K562 (cell line): ENCODE results near the gene MAGI2. TPM values are rescaled to one million over a fixed set of nuclear protein-coding genes. Genes with fewer than 3 reads are reported as not detected.

Experiments
- ATAC-seq: fragments of 200-7000 bp; cut with Tn5 transposase; 3 replicates; pipeline ENCODE4 v1.9.1; 2020; ENCODE audit warnings: moderate library complexity
- BruUV-seq: library from RNA; stranded (reverse); fragments of 400-500 nt; replicated peaks from 2 replicates; lab custom pipeline; 2021; lab: Mats Ljungman, UMichigan
- CTCF ChIA-PET: fragments of 300-600 bp; formaldehyde crosslinking; extraction: SDS; loops from one replicate; lab custom pipeline; 2021; ENCODE audit warnings: low intra/inter-chr PET ratio; lab: Yijun Ruan, JAX
- POLR2A ChIA-PET: fragments of 300-600, 350-650 bp; sonication (Branson Sonifier 250); formaldehyde crosslinking; extraction: SDS; loops from one replicate; lab custom pipeline; 2021; ENCODE audit warnings: antibody characterized with exemption, inconsistent platforms; lab: Yijun Ruan, JAX
- DNase-seq, 4 experiments: peaks; one replicate each; pipeline versions ENCODE4 v3.0.0 to v3.0.0-alpha.2; 2011 to 2018; ENCODE audit warnings: low spot score in 3 of 4, mixed read lengths in 3 of 4; ENCODE audit errors: extremely low read depth in 1 of 4
- FAIRE-seq: peaks from 2 replicates; lab custom pipeline; 2011; peaks lifted over from hg19 to GRCh38; lab: Jason Lieb, UNC
- H2AFZ ChIP-seq: 2 replicates; pipeline ENCODE4 v1.6.0; 2011; ENCODE audit warnings: low read depth, low read length, control low read depth, inconsistent platforms
- H3K27ac ChIP-seq: fragments of 200-600 bp; 3 replicates; pipeline ENCODE4 v1.8.0; 2011; ENCODE audit warnings: low read depth, mild to moderate bottlenecking, control low read depth, inconsistent platforms, low read length, moderate library complexity, mixed read lengths; ENCODE audit errors: extremely low read depth
- H3K27me3 ChIP-seq, 2 experiments: fragments of 300-600 bp in 1 of 2; 2 replicates in 1 of 2; 3 replicates in 1 of 2; pipeline versions ENCODE4 v1.6.0 to v1.8.0; 2011; ENCODE audit warnings: inconsistent platforms in 2 of 2, low read length in 2 of 2, mild to moderate bottlenecking in 1 of 2, mixed read lengths in 1 of 2, moderate library complexity in 1 of 2; ENCODE audit not compliant: control insufficient read depth in 2 of 2, insufficient read depth in 2 of 2
- H3K36me3 ChIP-seq: fragments of 300-600 bp; 3 replicates; pipeline ENCODE4 v1.8.0; 2011; ENCODE audit warnings: mild to moderate bottlenecking, low read length, inconsistent platforms; ENCODE audit not compliant: control insufficient read depth, insufficient read depth
- H3K4me1 ChIP-seq, 2 experiments: fragments of 200-600 bp in 1 of 2; replicated peaks in 1 of 2; 2 replicates in 1 of 2; 3 replicates in 1 of 2; pipeline versions ENCODE4 v1.5.1 to v1.8.0; 2011; ENCODE audit warnings: inconsistent platforms in 2 of 2, low read length in 2 of 2, mild to moderate bottlenecking in 1 of 2, mixed read lengths in 1 of 2, moderate library complexity in 1 of 2; ENCODE audit not compliant: control insufficient read depth in 2 of 2, insufficient read depth in 2 of 2
- H3K4me2 ChIP-seq: 2 replicates; pipeline ENCODE4 v1.6.1; 2011; ENCODE audit warnings: low read length, control low read depth, inconsistent platforms, mixed read lengths; ENCODE audit not compliant: insufficient read depth
- H3K4me3 ChIP-seq: fragments of 200-600 bp; sonication (generic), shearing (Covaris generic); 2 replicates; pipeline ENCODE4 v1.5.1; 2016; ENCODE audit warnings: control low read depth, inconsistent platforms
- H3K79me2 ChIP-seq: fragments of 200-600 bp; 3 replicates; pipeline ENCODE4 v1.8.0; 2011; ENCODE audit warnings: low read length, inconsistent platforms; ENCODE audit not compliant: control insufficient read depth, insufficient read depth
- H3K9ac ChIP-seq, 2 experiments: 2 replicates each; pipeline versions ENCODE4 v1.6.0 to v1.6.1; 2011; ENCODE audit warnings: low read depth in 2 of 2, low read length in 2 of 2, control low read depth in 1 of 2, inconsistent platforms in 1 of 2, mild to moderate bottlenecking in 1 of 2, mixed read lengths in 1 of 2; ENCODE audit not compliant: insufficient read depth in 1 of 2
- H3K9me1 ChIP-seq: one replicate; pipeline ENCODE4 v1.6.0; 2011; ENCODE audit warnings: inconsistent platforms, mild to moderate bottlenecking, low read length, moderate library complexity; ENCODE audit not compliant: control insufficient read depth, insufficient read depth
- H3K9me3 ChIP-seq: replicated peaks from 2 replicates; pipeline ENCODE4 v1.5.1; 2011; ENCODE audit warnings: low read depth, low read length, inconsistent platforms; ENCODE audit not compliant: control insufficient read depth, insufficient read depth
- H4K20me1 ChIP-seq: replicated peaks from 2 replicates; pipeline ENCODE4 v1.6.1; 2011; ENCODE audit warnings: low read length, inconsistent platforms, mixed read lengths; ENCODE audit not compliant: control insufficient read depth, insufficient read depth
- BACH1 ChIP-seq: fragments of 200-800 bp; sonication (Bioruptor generic); IDR thresholded peaks from 2 replicates; pipeline ENCODE4 v1.6.1; 2016; ENCODE audit warnings: missing genetic modification characterization, missing compliant biosample characterization
- CBFA2T3 ChIP-seq: fragments of 450-650 bp; IDR thresholded peaks from 2 replicates; pipeline ENCODE4 v1.6.1; 2017
- DIDO1 ChIP-seq: fragments of 450-650 bp; IDR thresholded peaks from 2 replicates; pipeline ENCODE4 v1.6.1; 2016; ENCODE audit warnings: low read depth, missing biosample characterization, missing genetic modification characterization
- DNMT1 ChIP-seq: fragments of 450-650 bp; IDR thresholded peaks from 2 replicates; pipeline ENCODE4 v1.6.1; 2016; ENCODE audit warnings: antibody characterized with exemption, mild to moderate bottlenecking
- EGR1 ChIP-seq: fragments of 450-650 bp; conservative IDR thresholded peaks from 2 replicates; pipeline ENCODE4 v1.6.1; 2017; ENCODE audit warnings: mild to moderate bottlenecking
- KLF13 ChIP-seq: fragments of 450-650 bp; IDR thresholded peaks from 2 replicates; pipeline ENCODE4 v1.6.1; 2016; ENCODE audit warnings: missing genetic modification characterization, low read depth, mild to moderate bottlenecking, missing compliant biosample characterization, moderate library complexity, borderline replicate concordance
- PCBP2 ChIP-seq: fragments of 200-400 bp; formaldehyde crosslinking; IDR thresholded peaks from 2 replicates; pipeline ENCODE4 v1.6.1; 2018; ENCODE audit warnings: low read length, low read depth, mild to moderate bottlenecking, moderate library complexity; ENCODE audit not compliant: poor library complexity, severe bottlenecking
- POLR2AphosphoS2 ChIP-seq: IDR thresholded peaks from 2 replicates; pipeline ENCODE4 v1.6.1; 2012; ENCODE audit warnings: low read length, improper control_type of control experiment
- PRPF4 ChIP-seq: fragments of 200-400 bp; formaldehyde crosslinking; IDR thresholded peaks from one replicate; pipeline ENCODE4 v1.6.1; 2017; ENCODE audit warnings: low read length, low read depth, mild to moderate bottlenecking; ENCODE audit not compliant: insufficient read depth, poor library complexity, severe bottlenecking
- SAFB ChIP-seq: fragments of 200-400 bp; formaldehyde crosslinking; IDR thresholded peaks from 2 replicates; pipeline ENCODE4 v1.6.1; 2017; ENCODE audit warnings: low read depth, low read length, borderline replicate concordance
- SETDB1 ChIP-seq: IDR thresholded peaks from one replicate; pipeline ENCODE4 v1.6.1; 2012; ENCODE audit warnings: low read length, control low read depth, inconsistent platforms
- SLC30A9 ChIP-seq: fragments of 250-450 bp; sonication (Bioruptor Pico); IDR thresholded peaks from 2 replicates; pipeline ENCODE4 v1.8.0; 2022; ENCODE audit warnings: mild to moderate bottlenecking, moderate library complexity
- SMAD1 ChIP-seq: fragments of 150-350 bp; IDR thresholded peaks from 2 replicates; pipeline ENCODE4 v1.6.1; 2014; ENCODE audit warnings: low read length, low read depth; ENCODE audit not compliant: partially characterized antibody
- SMAD3 ChIP-seq: fragments of 450-650 bp; formaldehyde crosslinking; conservative IDR thresholded peaks from 2 replicates; pipeline ENCODE4 v1.4.0; 2020; ENCODE audit warnings: mild to moderate bottlenecking
- SREBF1 ChIP-seq: fragments of 150-350 bp; IDR thresholded peaks from 2 replicates; pipeline ENCODE4 v1.6.1; 2014; ENCODE audit warnings: antibody characterized with exemption, low read depth, low read length, borderline replicate concordance
- SRF ChIP-seq, 2 experiments: fragments of 250-450, 450-650 bp in 1 of 2; sonication (Bioruptor Pico) in 1 of 2; sonication (generic) in 1 of 2; formaldehyde crosslinking; IDR thresholded peaks; 2 replicates each; pipeline versions ENCODE4 v1.5.0 to v1.5.1; 2020 to 2022; ENCODE audit warnings: mild to moderate bottlenecking in 1 of 2, missing genetic modification reagents in 1 of 2
- STAT5A ChIP-seq: IDR thresholded peaks from 2 replicates; pipeline ENCODE4 v1.6.1; 2012; ENCODE audit warnings: low read length, inconsistent platforms, borderline replicate concordance
- TCF3 ChIP-seq: sonication (generic); formaldehyde crosslinking; IDR thresholded peaks from 2 replicates; pipeline ENCODE4 v1.4.0; 2020; ENCODE audit warnings: mild to moderate bottlenecking, missing genetic modification reagents
- TEAD1 ChIP-seq, 2 experiments: fragments of 450-650 bp in 1 of 2; sonication (generic) in 1 of 2; formaldehyde crosslinking; IDR thresholded peaks; 2 replicates each; pipeline versions ENCODE4 v1.4.0 to v1.8.0; 2020 to 2022; ENCODE audit warnings: mild to moderate bottlenecking in 2 of 2, missing genetic modification reagents in 1 of 2
- ZBTB1 ChIP-seq: sonication (generic); formaldehyde crosslinking; IDR thresholded peaks from 2 replicates; pipeline ENCODE4 v1.8.1; 2023; ENCODE audit warnings: missing genetic modification reagents, low read depth, mild to moderate bottlenecking, borderline replicate concordance
- ZFX ChIP-seq: sonication (generic); formaldehyde crosslinking; IDR thresholded peaks from 2 replicates; pipeline ENCODE4 v1.8.0; 2022; ENCODE audit warnings: mild to moderate bottlenecking, missing genetic modification reagents, moderate library complexity
- ZNF551 ChIP-seq: fragments of 250-450 bp; sonication (Bioruptor Pico); IDR thresholded peaks from 2 replicates; pipeline ENCODE4 v1.5.0; 2021; ENCODE audit warnings: mild to moderate bottlenecking, moderate library complexity
- ZNF583 ChIP-seq: fragments of 250-450 bp; sonication (Bioruptor Pico); IDR thresholded peaks from 2 replicates; pipeline ENCODE4 v1.4.0; 2020
- ZNF696 ChIP-seq: fragments of 250-450 bp; sonication (Bioruptor Pico); conservative IDR thresholded peaks from 2 replicates; pipeline ENCODE4 v1.4.0; 2020; ENCODE audit warnings: mild to moderate bottlenecking, moderate library complexity
- ZNF77 ChIP-seq: fragments of 250-450 bp; sonication (Bioruptor Pico); IDR thresholded peaks from 2 replicates; pipeline ENCODE4 v1.5.0; 2020
- in situ Hi-C: fragments of 300-500 bp; cut with MboI; formaldehyde crosslinking; loops from 4 replicates; pipeline ENCODE4 v1.15.0; 2018; ENCODE audit warnings: inconsistent platforms, mixed read lengths
- intact Hi-C: fragments of 100-400 bp; cut with micrococcal nuclease; formaldehyde crosslinking; loops from 2 replicates; pipeline ENCODE4 v1.14.2; 2022
- polyA plus RNA-seq, 8 experiments: library from polyadenylated mRNA; depleted of rRNA in 4 of 8; stranded (reverse) in 5 of 8; unstranded in 3 of 8; fragments of >200 nt; fragmentation: Nextera tagmentation in 2 of 8; fragmentation: Illumina TruSeq in 1 of 8; extraction: Ambion mirVana in 2 of 8; extraction: Trizol in 1 of 8; gene quantifications; 2 replicates each; pipeline versions ENCODE4 v1.2.1 to v1.2.3, GENCODE V29; 2011 to 2014; ENCODE audit warnings: inconsistent platforms in 1 of 8, missing spikeins in 1 of 8
- total RNA-seq, 7 experiments: library from RNA; depleted of rRNA in 6 of 7; stranded (reverse); fragments of >200 nt in 6 of 7; fragmentation: Illumina TruSeq in 2 of 7; extraction: Trizol in 2 of 7; gene quantifications; 2 replicates each; pipeline versions ENCODE4 v1.2.1 to v1.2.3, GENCODE V29; 2011 to 2021; ENCODE audit warnings: low replicate concordance in 1 of 7

Gene MAGI2
- total and polyA plus RNA-seq, 9 of the 15 experiments (the other 6 are each of a cell fraction or from before 2014, with no cell fraction given) = 0.27 to 1.4 (median 0.70) TPM

- TF ChIP-seq SRF (CRISPR knock-in tag; IDR thresholded peaks at IDR 0.05) (no peak), SMAD3 (CRISPR knock-in tag) (no peak), BACH1 (tag) (no peak), DNMT1 (no peak), STAT5A (no peak), SETDB1 (no peak), DIDO1 (tag) (no peak), ZBTB1 (CRISPR knock-in tag) (no peak), KLF13 (tag) (no peak), ZNF551 (CRISPR knock-in tag) (no peak), ZNF583 (CRISPR knock-in tag) (no peak)
These were observed 1481.7 kb downstream of the MAGI2 start (continued) for GRCh38 chr7:77971726-77972125.

GRCh38 chr7:77967429-77967828, 1486.0 kb downstream of the MAGI2 start:
- Histone ChIP-seq H3K27ac (no peak overlapping the region), H3K4me3 (no peak overlapping the region), H3K27me3 (no peaks in the 10 kb centered on the region), H3K79me2 (no peaks in the 10 kb centered on the region), H3K4me2 (peak overlapping the region; percentile 27; the same call in 1 of the 2 replicates), H3K4me1 (peaks cover 0 to 11% of the 10 kb centered on the region in 2 experiments; a peak in 2 of 5 replicates), H3K9me1 (no peaks in the 10 kb centered on the region), H3K9ac (no peak overlapping the region), H2AFZ (peak overlapping the region; percentile 77), H3K9me3 (no peaks in the 10 kb centered on the region), H3K36me3 (no peaks in the 10 kb centered on the region), H4K20me1 (no peaks in the 10 kb centered on the region)
- intact Hi-C loops = no loop called here
- ChIA-PET POLR2A (interaction anchor here (0.9 to 1.6 kb wide), 3 partner anchors 9 to 63 kb away, joined by 3 to 7 read pairs (median 5); no protein-coding TSS in a partner anchor), CTCF (no interaction called here)
- FAIRE-seq (peak; percentile 46), ATAC-seq (peak; percentile 60), DNase-seq (peak in 2 of 4 experiments; percentile 28 to 35)
- BruUV-seq = no TSS peak
- in situ Hi-C loops = no loop called here
- TF ChIP-seq EGR1 (no peak), SAFB (no peak), POLR2AphosphoS2 (no peak), SRF (CRISPR knock-in tag; IDR thresholded peaks at IDR 0.05) (no peak), SETDB1 (no peak), CBFA2T3 (peak; percentile 29; the same call in 1 of the 2 replicates), SREBF1 (no peak), SMAD1 (no peak), TEAD1 (CRISPR knock-in tag; IDR thresholded peaks at IDR 0.05) (no peak), TCF3 (0 out of 2 replicates have a peak, but pooled peaks have one; percentile 13), PCBP2 (no peak), ZNF696 (CRISPR knock-in tag) (no peak), ZFX (CRISPR knock-in tag) (no peak), PRPF4 (no peak), ZNF77 (no peak), STAT5A (no peak), SLC30A9 (CRISPR knock-in tag) (no peak)
